ENCODE data around the gene PARD3. TPM values are rescaled to one million over a fixed set of nuclear protein-coding genes. Genes with fewer than 3 reads are reported as not detected.

The PARD3 gene
- polyA plus RNA-seq, 3 donors, result 0.51 TPM; not detected in 2

- Histone ChIP-seq H3K27ac (ENCODE audit: low read depth in 1 of 2, low read length in 2 of 2) (no peak overlapping the region), H3K79me2 (ENCODE audit: insufficient read depth, low read length) (no peaks in the 10 kb centered on the region), H3K4me2 (replicated peaks; ENCODE audit: extremely low read depth, low read length, poor library complexity, severe bottlenecking) (no peak overlapping the region), H2AFZ (ENCODE audit: insufficient read depth, low read depth, low read length, poor library complexity, severe bottlenecking) (no peak overlapping the region), H3K4me3 (replicated peaks in 1 of 3; ENCODE audit: low read depth in 2 of 3, low read length in 3 of 3) (no peak overlapping the region), H3K9me3 (replicated peaks in 1 of 2; ENCODE audit: control insufficient read depth in 1 of 2, insufficient read depth in 1 of 2, low read length in 2 of 2) (no peaks in the 10 kb centered on the region), H3K36me3 (replicated peaks in 1 of 2; ENCODE audit: control insufficient read depth in 1 of 2, insufficient read depth in 2 of 2, low read length in 2 of 2) (no peaks in the 10 kb centered on the region), H3K4me1 (ENCODE audit: control insufficient read depth in 1 of 2, insufficient read depth in 2 of 2, low read length in 2 of 2) (no peaks in the 10 kb centered on the region), H3K27me3 (ENCODE audit: control insufficient read depth in 2 of 2, insufficient read depth in 2 of 2, low read length in 2 of 2) (no peaks in the 10 kb centered on the region), H4K20me1 (ENCODE audit: insufficient read depth, low read length) (no peaks in the 10 kb centered on the region), H3K9ac (ENCODE audit: insufficient read depth, low read length, poor library complexity, severe bottlenecking) (no peak overlapping the region)
- WGBS (ENCODE audit: insufficient coverage), result 100% methylated on average over 1 of the region's 4 CpGs
- Mint-ChIP-seq H3K27ac (no peak overlapping the region), H3K9me3 (no peaks in the 10 kb centered on the region), H3K4me1 (no peaks in the 10 kb centered on the region), H3K36me3 (no peaks in the 10 kb centered on the region), H3K4me3 (no peak overlapping the region), H3K27me3 (ENCODE audit: low read depth in 3 of 3) (no peaks in the 10 kb centered on the region)
- no peak for TF ChIP-seq CTCF (IDR thresholded peaks at IDR 0.05)
- intact Hi-C loops (cut with micrococcal nuclease), result no loop called here
- no peak for DNase-seq
These were observed 582.6 kb downstream of the PARD3 start for GRCh38 chr10:34232481-34232880.

GRCh38 chr10:34231441-34232180 lies 583.5 kb downstream of the PARD3 start:
- H3K4me1 Mint-ChIP-seq, result no peaks in the 10 kb centered on the region
- H3K4me3 ChIP-seq (replicated peaks in 1 of 3; ENCODE audit: low read depth in 2 of 3, low read length in 3 of 3), result no peak overlapping the region
- no peak for TF ChIP-seq CTCF (IDR thresholded peaks at IDR 0.05)
- H2AFZ ChIP-seq (ENCODE audit: insufficient read depth, low read depth, low read length, poor library complexity, severe bottlenecking), result no peak overlapping the region
- no peaks in the 10 kb centered on the region for H3K36me3 ChIP-seq (replicated peaks in 1 of 2; ENCODE audit: control insufficient read depth in 1 of 2, insufficient read depth in 2 of 2, low read length in 2 of 2)
- no peaks in the 10 kb centered on the region for H3K27me3 ChIP-seq (ENCODE audit: control insufficient read depth in 2 of 2, insufficient read depth in 2 of 2, low read length in 2 of 2)
- WGBS (ENCODE audit: insufficient coverage), result 93% methylated on average over 5 of the region's 11 CpGs
- no peaks in the 10 kb centered on the region for H3K27me3 Mint-ChIP-seq (ENCODE audit: low read depth in 3 of 3)
- no peaks in the 10 kb centered on the region for H3K79me2 ChIP-seq (ENCODE audit: insufficient read depth, low read length)
- H3K4me3 Mint-ChIP-seq, result no peak overlapping the region
- intact Hi-C loops (cut with micrococcal nuclease), result no loop called here
- H3K4me1 ChIP-seq (ENCODE audit: control insufficient read depth in 1 of 2, insufficient read depth in 2 of 2, low read length in 2 of 2), result no peaks in the 10 kb centered on the region
- no peak for DNase-seq
- no peaks in the 10 kb centered on the region for H4K20me1 ChIP-seq (ENCODE audit: insufficient read depth, low read length)
- no peak overlapping the region for H3K27ac Mint-ChIP-seq
- no peaks in the 10 kb centered on the region for H3K36me3 Mint-ChIP-seq
- no peak overlapping the region for H3K27ac ChIP-seq (ENCODE audit: low read depth in 1 of 2, low read length in 2 of 2)
- H3K4me2 ChIP-seq (replicated peaks; ENCODE audit: extremely low read depth, low read length, poor library complexity, severe bottlenecking), result no peak overlapping the region
- H3K9me3 Mint-ChIP-seq, result peaks cover 0 to 7% (median 4%) of the 10 kb centered on the region in 7 donors
- no peaks in the 10 kb centered on the region for H3K9me3 ChIP-seq (replicated peaks in 1 of 2; ENCODE audit: control insufficient read depth in 1 of 2, insufficient read depth in 1 of 2, low read length in 2 of 2)
- no peak overlapping the region for H3K9ac ChIP-seq (ENCODE audit: insufficient read depth, low read length, poor library complexity, severe bottlenecking)

All from CD14-positive monocyte (primary cell).